Choroid plexus epithelial cell (primary cell): ENCODE data around the gene PDE8A.
A peak's percentile ranks its signal among the peaks of the same experiment; 100 is the strongest.

Source experiments
- DNase-seq: peaks from one replicate; pipeline ENCODE4 v3.0.0-alpha.2; 2010; ENCODE audit warnings: low read depth
- H3K4me3 ChIP-seq: 2 replicates; pipeline ENCODE4 v1.5.1; 2011; ENCODE audit warnings: low read depth, mild to moderate bottlenecking, control low read depth, low read length, moderate library complexity
- CTCF ChIP-seq: conservative IDR thresholded peaks from 2 replicates; pipeline ENCODE4 v1.5.1; 2011; ENCODE audit warnings: low read depth, mild to moderate bottlenecking, control low read depth, inconsistent platforms, low read length, moderate library complexity

Gene PDE8A

GRCh38 chr15:85137489-85138168 is 156.0 kb downstream of the PDE8A start:
- no peak for TF ChIP-seq CTCF
- H3K4me3 ChIP-seq, result no peak overlapping the region
- DNase-seq, result no peak

- no peak for TF ChIP-seq CTCF
- DNase-seq, result no peak
- H3K4me3 ChIP-seq, result no peak overlapping the region
These were observed 157.7 kb downstream of the PDE8A start for GRCh38 chr15:85139391-85139790.

GRCh38 chr15:85141726-85142125 is 160.1 kb downstream of the PDE8A start:
- no peak for DNase-seq
- H3K4me3 ChIP-seq, result no peak overlapping the region
- TF ChIP-seq CTCF, result no peak

GRCh38 chr15:85142312-85142711 is 160.7 kb downstream of the PDE8A start:
- H3K4me3 ChIP-seq, result no peak overlapping the region
- peak; percentile 70 for DNase-seq

GRCh38 chr15:85149465-85150129 is 167.9 kb downstream of the PDE8A start:
- no peak for TF ChIP-seq CTCF
- H3K4me3 ChIP-seq, result no peak overlapping the region
- no peak for DNase-seq

More at GRCh38 chr15:85142312-85142711, 160.7 kb downstream of the PDE8A start:
- TF ChIP-seq CTCF, result no peak

GRCh38 chr15:85150130-85150480 is 168.4 kb downstream of the PDE8A start:
- no peak for DNase-seq
- no peak overlapping the region for H3K4me3 ChIP-seq
- TF ChIP-seq CTCF, result no peak

- DNase-seq, result no peak
- no peak overlapping the region for H3K4me3 ChIP-seq
- no peak for TF ChIP-seq CTCF
These were observed 169.5 kb downstream of the PDE8A start for GRCh38 chr15:85151145-85151544.
